HuH-7.5 (cell line): ENCODE results near the gene RAI1.
A peak's percentile ranks its signal among the peaks of the same experiment; 100 is the strongest.
"Not testable (repeated sequence)": the region's sequence is repeated elsewhere in the genome, so short reads cannot be mapped to it uniquely, and the experiment has no call there.

Source experiments
- DNase-seq: peaks from one replicate; pipeline ENCODE4 v3.0.0; 2011; ENCODE audit warnings: low spot score

Gene RAI1

GRCh38 chr17:17679748-17680147 is 1.5 kb upstream of the RAI1 start:
- DNase-seq = no peak

GRCh38 chr17:17680477-17681186 is 626 bp upstream of the RAI1 start:
- DNase-seq = no peak

GRCh38 chr17:17681744-17682292 is 560 bp downstream of the RAI1 start:
- no peak for DNase-seq

- no peak for DNase-seq
Measured at GRCh38 chr17:17682293-17682736, 1.1 kb downstream of the RAI1 start.

- no peak for DNase-seq
Measured at GRCh38 chr17:17682737-17683680, 1.8 kb downstream of the RAI1 start.

- DNase-seq = no peak
Measured at GRCh38 chr17:17683710-17684365, 2.6 kb downstream of the RAI1 start.

- DNase-seq = no peak
Measured at GRCh38 chr17:17684906-17685774, 3.9 kb downstream of the RAI1 start.

GRCh38 chr17:17685775-17686291 is 4.6 kb downstream of the RAI1 start:
- DNase-seq = no peak

GRCh38 chr17:17689312-17689711 is 8.1 kb downstream of the RAI1 start:
- no peak for DNase-seq

- not testable (repeated sequence) for DNase-seq
Measured at GRCh38 chr17:17690233-17690632, 9.0 kb downstream of the RAI1 start.

- DNase-seq = no peak
Measured at GRCh38 chr17:17691468-17692263, 10.4 kb downstream of the RAI1 start.

- no peak for DNase-seq
Measured at GRCh38 chr17:17692353-17693252, 11.3 kb downstream of the RAI1 start.

- peak; percentile 65 for DNase-seq
Measured at GRCh38 chr17:17693253-17694168, 12.3 kb downstream of the RAI1 start.

- peak; percentile 77 for DNase-seq
Measured at GRCh38 chr17:17694169-17695081, 13.2 kb downstream of the RAI1 start.

- no peak for DNase-seq
Measured at GRCh38 chr17:17696085-17696484, 14.8 kb downstream of the RAI1 start.

- DNase-seq = no peak
Measured at GRCh38 chr17:17696882-17697633, 15.8 kb downstream of the RAI1 start.
